Measurements from ENCODE around the gene UNC13D. TPM values are rescaled to one million over a fixed set of nuclear protein-coding genes. Genes with fewer than 3 reads are reported as not detected.

UNC13D gene
- 1.2 and 6.9 TPM in 2 replicates for polyA plus RNA-seq
- 0.73 and 1.3 TPM in 2 replicates for polyA minus RNA-seq

DNA sequence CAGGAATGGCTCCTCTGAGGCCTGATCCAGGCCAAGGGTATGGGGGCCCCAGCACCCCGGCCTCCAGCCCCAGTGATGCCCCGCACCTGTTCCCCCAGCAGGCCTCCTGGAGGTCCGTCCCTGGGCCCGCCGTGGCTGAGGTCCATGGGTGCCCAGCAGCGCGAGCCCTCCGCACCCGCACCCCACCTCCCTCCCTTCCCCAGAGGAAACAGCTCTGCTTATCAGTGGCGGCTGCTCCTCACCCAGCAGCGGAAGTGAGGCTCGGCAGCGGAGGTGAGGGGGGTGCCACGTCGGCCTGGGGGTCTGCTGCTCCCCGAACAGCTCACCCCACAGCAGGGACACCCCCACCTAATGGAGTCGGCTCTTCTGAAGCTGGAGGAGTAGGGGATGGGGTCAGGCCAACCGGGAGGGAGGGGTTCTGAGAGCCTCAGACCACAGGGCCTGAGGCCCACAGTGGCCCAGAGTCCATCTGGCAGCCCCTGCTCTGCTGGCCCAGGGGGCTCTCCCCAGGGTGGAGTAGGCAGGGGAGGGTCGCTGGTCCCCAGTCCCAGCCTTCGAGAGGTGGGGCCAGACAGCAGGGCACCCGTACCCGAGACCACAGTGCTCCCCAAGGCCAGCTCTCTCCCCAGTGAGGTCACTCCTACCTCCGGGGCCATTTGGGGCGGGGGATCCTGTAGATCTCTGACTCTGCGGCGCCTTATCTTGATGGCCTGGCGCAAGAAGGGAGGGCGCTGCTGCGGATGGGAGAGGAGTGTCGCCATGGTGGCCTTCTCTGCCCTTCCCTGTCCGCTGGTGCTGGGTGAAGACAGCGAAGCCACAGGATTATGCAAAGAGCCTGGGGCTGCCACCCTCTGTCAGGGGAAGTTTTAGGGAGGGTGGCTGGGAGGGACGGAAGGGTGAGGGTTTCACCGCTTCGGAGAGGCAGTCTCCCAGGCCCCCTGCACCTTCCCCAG, at the start of gene UNC13D:
UNC13D (minus strand) TSS at position 828 of the 953 bp plus-strand sequence; CDS start at position 761, 67 bp downstream.
- H3K27ac ChIP-seq (ENCODE audit: low read length), result no peak within 1 kb of the TSS
- H3K4me3 ChIP-seq (ENCODE audit: low read length), result no peak within 1 kb of the TSS
- H3K4me2 ChIP-seq (ENCODE audit: low read length), result no peak within 1 kb of the TSS
- H3K9me3 ChIP-seq (ENCODE audit: low read length), result no peaks in the 10 kb centered on the region
- H3K9me2 ChIP-seq (ENCODE audit: insufficient read depth, low read length), result no peaks in the 10 kb centered on the region
- TF ChIP-seq TAF1 (IDR thresholded peaks at IDR 0.05; ENCODE audit: low read depth) (no peak), EP300 (conservative IDR thresholded peaks at IDR 0.05; ENCODE audit: poor library complexity, severe bottlenecking) (no peak), EZH2 (IDR thresholded peaks at IDR 0.05; ENCODE audit: borderline replicate concordance, insufficient read depth, low read length, poor library complexity, severe bottlenecking) (no peak), SMC3 (conservative IDR thresholded peaks at IDR 0.05; ENCODE audit: poor library complexity) (no peak)
- TF ChIP-seq, protein P1, sequence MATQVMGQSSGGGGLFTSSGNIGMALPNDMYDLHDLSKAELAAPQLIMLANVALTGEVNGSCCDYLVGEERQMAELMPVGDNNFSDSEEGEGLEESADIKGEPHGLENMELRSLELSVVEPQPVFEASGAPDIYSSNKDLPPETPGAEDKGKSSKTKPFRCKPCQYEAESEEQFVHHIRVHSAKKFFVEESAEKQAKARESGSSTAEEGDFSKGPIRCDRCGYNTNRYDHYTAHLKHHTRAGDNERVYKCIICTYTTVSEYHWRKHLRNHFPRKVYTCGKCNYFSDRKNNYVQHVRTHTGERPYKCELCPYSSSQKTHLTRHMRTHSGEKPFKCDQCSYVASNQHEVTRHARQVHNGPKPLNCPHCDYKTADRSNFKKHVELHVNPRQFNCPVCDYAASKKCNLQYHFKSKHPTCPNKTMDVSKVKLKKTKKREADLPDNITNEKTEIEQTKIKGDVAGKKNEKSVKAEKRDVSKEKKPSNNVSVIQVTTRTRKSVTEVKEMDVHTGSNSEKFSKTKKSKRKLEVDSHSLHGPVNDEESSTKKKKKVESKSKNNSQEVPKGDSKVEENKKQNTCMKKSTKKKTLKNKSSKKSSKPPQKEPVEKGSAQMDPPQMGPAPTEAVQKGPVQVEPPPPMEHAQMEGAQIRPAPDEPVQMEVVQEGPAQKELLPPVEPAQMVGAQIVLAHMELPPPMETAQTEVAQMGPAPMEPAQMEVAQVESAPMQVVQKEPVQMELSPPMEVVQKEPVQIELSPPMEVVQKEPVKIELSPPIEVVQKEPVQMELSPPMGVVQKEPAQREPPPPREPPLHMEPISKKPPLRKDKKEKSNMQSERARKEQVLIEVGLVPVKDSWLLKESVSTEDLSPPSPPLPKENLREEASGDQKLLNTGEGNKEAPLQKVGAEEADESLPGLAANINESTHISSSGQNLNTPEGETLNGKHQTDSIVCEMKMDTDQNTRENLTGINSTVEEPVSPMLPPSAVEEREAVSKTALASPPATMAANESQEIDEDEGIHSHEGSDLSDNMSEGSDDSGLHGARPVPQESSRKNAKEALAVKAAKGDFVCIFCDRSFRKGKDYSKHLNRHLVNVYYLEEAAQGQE (IDR thresholded peaks at IDR 0.05; ENCODE audit: borderline replicate concordance), result no peak
- TF ChIP-seq, protein P2, sequence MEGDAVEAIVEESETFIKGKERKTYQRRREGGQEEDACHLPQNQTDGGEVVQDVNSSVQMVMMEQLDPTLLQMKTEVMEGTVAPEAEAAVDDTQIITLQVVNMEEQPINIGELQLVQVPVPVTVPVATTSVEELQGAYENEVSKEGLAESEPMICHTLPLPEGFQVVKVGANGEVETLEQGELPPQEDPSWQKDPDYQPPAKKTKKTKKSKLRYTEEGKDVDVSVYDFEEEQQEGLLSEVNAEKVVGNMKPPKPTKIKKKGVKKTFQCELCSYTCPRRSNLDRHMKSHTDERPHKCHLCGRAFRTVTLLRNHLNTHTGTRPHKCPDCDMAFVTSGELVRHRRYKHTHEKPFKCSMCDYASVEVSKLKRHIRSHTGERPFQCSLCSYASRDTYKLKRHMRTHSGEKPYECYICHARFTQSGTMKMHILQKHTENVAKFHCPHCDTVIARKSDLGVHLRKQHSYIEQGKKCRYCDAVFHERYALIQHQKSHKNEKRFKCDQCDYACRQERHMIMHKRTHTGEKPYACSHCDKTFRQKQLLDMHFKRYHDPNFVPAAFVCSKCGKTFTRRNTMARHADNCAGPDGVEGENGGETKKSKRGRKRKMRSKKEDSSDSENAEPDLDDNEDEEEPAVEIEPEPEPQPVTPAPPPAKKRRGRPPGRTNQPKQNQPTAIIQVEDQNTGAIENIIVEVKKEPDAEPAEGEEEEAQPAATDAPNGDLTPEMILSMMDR (IDR thresholded peaks at IDR 0.05; ENCODE audit: poor library complexity, severe bottlenecking), result no peak
- no peaks in the 10 kb centered on the region for H3K79me2 ChIP-seq (replicated peaks; ENCODE audit: insufficient read depth, low read length)
- no peaks in the 10 kb centered on the region for H3K27me3 ChIP-seq (ENCODE audit: insufficient read depth, low read depth, low read length)
- no peak within 1 kb of the TSS for H2AFZ ChIP-seq (ENCODE audit: low read depth, low read length)
- no peak within 1 kb of the TSS for H3K9ac ChIP-seq (ENCODE audit: low read length)
- H3F3A ChIP-seq (ENCODE audit: insufficient read depth, low read length, poor library complexity, severe bottlenecking), result no peaks in the 10 kb centered on the region
- H4K20me1 ChIP-seq (ENCODE audit: insufficient read depth), result no peaks in the 10 kb centered on the region
- no peaks in the 10 kb centered on the region for H3K36me3 ChIP-seq (ENCODE audit: insufficient read depth, low read length)

DNA sequence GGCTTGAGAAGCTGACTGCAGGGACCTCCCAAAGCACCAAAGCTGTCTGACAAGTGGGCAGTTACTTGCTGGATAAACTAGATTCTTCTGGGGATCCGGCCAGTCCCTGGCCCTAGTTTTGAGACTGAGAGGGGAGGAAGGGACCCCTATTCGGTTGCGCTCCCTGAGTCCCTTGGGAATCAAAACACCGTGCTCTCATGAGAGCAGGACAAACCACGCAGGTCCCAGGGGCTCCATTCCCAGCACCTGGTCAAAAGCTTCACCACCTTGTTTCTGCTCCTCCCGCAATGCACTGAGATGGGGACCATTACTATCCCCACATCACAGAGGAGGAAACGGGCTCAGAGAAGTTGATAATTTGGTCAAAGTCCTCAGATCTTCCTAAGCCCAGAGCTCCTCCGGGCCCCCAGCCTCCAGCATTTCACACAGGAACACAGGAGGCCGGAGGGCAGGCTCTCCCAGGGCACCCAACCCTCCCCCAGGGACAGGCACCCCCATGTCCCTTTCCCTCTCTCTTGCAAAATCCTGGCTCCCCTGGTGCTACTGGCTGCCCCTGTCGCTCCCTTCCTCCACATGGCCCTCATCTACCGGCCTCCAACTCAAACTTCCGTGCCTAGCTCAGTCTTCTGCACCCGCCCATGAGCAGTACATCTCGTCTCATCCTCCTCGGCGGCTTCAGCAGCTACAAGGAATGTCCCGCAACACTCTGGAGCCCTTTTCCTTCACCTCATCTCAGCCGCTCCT, 49.3 kb upstream of the UNC13D start:
- H3K79me2 ChIP-seq (replicated peaks; ENCODE audit: insufficient read depth, low read length), result no peaks in the 10 kb centered on the region
- H3K27ac ChIP-seq (ENCODE audit: low read length), result no peak overlapping the region
- H4K20me1 ChIP-seq (ENCODE audit: insufficient read depth), result no peaks in the 10 kb centered on the region
- no peak overlapping the region for H3K4me3 ChIP-seq (ENCODE audit: low read length)
- no peak overlapping the region for H3K9ac ChIP-seq (ENCODE audit: low read length)
- no peak overlapping the region for H2AFZ ChIP-seq (ENCODE audit: low read depth, low read length)
- H3K27me3 ChIP-seq (ENCODE audit: insufficient read depth, low read depth, low read length), result no peaks in the 10 kb centered on the region
- H3K4me2 ChIP-seq (ENCODE audit: low read length), result no peak overlapping the region
- no peaks in the 10 kb centered on the region for H3K9me3 ChIP-seq (ENCODE audit: low read length)
- H3F3A ChIP-seq (ENCODE audit: insufficient read depth, low read length, poor library complexity, severe bottlenecking), result no peaks in the 10 kb centered on the region
- H3K9me2 ChIP-seq (ENCODE audit: insufficient read depth, low read length), result no peaks in the 10 kb centered on the region
- H3K36me3 ChIP-seq (ENCODE audit: insufficient read depth, low read length), result no peaks in the 10 kb centered on the region
- TF ChIP-seq TAF1 (IDR thresholded peaks at IDR 0.05; ENCODE audit: low read depth) (no peak), EP300 (conservative IDR thresholded peaks at IDR 0.05; ENCODE audit: poor library complexity, severe bottlenecking) (no peak), EZH2 (IDR thresholded peaks at IDR 0.05; ENCODE audit: borderline replicate concordance, insufficient read depth, low read length, poor library complexity, severe bottlenecking) (no peak), POLR2AphosphoS5 (IDR thresholded peaks at IDR 0.05) (no peak), SMC3 (conservative IDR thresholded peaks at IDR 0.05; ENCODE audit: poor library complexity) (no peak), RAD21 (conservative IDR thresholded peaks at IDR 0.05) (no peak), MXI1 (conservative IDR thresholded peaks at IDR 0.05; ENCODE audit: poor library complexity, severe bottlenecking) (no peak)
- TF ChIP-seq, protein P1 (IDR thresholded peaks at IDR 0.05; ENCODE audit: borderline replicate concordance), result no peak
- TF ChIP-seq, protein P2 (IDR thresholded peaks at IDR 0.05; ENCODE audit: poor library complexity, severe bottlenecking), result no peak
